ENCODE results near the gene TNFSF4.
A peak's percentile ranks its signal among the peaks of the same experiment; 100 is the strongest.

The TNFSF4 gene

DNA sequence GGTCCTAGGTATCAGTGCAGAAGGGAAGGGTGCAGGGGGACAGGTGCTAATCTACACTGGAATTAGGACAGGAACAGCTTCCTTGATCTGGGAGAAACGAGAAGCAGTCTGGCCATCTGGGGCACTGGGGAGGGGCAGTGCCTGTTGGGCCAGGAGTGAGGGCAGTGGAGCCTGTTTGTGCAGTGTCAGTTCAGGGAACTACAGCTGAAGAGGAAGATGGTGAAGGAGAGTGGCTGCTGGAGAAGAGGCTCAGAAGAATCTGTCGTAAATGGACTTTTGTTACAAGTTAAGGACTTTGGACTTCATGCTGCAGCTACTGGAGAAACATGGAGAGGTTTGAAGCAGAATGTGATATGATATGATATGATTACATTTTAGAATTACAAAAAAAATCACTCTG lies 3.2 kb upstream of the TNFSF4 start:
- no peak for FAIRE-seq

DNA sequence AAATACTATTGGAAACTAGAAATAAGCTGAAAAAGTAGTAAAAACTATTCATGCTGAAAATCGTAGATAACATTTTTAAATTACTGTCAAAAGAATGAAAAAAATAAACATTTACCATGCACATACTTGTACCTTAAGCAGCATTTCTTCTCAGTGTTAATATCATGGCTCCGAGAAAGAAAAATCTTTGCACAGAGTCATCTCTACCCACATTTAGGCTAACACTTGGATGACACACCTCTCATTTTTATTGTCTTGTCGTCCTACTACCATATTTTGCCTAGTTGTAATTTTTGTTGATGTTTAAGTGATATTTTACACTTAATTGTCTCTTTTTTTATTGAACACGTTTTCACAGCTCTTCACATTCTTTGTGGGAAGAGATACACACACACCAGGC lies 1.7 kb upstream of the TNFSF4 start:
- no peak for FAIRE-seq

DNA sequence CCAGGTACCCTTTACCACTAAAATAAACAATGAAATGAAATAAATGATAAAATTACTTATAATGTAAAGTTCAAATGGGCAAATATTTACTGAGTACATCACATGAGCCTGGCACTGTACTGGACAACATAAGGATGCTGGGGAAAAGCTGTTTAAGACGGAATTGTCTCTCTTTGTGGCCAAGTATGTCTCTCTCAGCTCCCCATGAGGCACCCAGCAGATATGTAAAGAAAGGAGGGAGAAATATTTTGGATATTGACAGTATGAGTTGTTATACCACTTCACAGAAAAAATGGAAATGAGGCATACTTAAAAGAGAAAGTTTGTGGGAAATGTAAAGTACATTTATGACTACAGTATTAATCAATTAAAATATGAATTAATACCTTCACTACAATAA lies 1.0 kb upstream of the TNFSF4 start:
- FAIRE-seq, result no peak

- no peak for FAIRE-seq
These were observed 1.7 kb downstream of the TNFSF4 start for GRCh38 chr1:173205146-173206051.

GRCh38 chr1:173204693-173205092 lies 2.4 kb downstream of the TNFSF4 start:
- FAIRE-seq, result no peak

DNA sequence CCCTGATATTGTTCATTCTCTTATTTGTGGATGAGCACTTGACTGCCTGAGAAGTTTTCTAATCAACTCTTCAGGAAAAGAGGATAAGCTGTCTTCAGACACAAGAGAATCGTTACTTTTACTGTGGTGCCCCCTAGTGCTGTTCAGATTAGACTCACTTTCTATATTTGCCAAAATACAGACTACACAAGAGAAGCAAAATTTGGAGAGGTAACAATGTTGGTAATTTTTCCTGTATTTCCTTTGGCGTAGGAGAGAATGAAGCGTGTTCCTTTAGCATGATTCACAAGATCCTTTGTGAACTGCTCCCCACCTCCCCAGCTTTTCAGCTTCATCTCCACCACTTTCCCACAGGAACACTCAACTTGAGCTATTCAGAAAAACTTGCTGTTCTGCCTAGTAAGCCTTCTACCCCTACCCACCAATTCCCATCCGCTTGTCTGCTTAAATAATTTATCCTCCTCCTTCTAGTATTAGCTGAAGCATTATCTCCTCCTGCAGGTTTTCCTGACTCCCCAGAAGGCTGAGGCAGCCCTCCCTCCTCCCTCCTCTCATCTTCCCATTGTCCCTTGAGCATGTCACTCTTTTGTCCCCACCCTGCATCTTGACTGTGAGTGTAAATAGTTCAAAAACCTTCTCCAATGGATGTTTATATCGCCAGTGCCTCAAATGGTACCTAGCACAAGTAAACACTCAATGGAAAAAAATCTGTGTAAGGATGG lies 4.5 kb downstream of the TNFSF4 start:
- FAIRE-seq, result peak; percentile 39

DNA sequence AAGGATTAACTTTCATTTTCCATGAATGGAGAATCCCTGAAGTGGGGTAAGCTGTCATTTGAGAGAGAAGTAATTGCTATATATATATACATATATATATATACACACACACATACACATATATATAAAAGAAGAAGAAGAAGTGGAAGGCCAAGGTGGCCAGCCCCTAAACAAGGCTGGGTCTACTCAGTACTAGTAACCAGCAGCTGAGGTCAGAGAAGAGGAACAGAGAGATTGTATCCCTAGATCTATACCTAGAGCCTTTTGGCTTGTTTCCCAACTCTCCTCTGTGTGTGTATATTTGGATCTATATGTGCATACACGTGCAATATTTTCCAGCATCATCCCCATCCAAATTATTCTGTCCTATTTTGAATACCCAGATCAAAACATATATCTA lies 5.2 kb downstream of the TNFSF4 start:
- no peak for FAIRE-seq

GRCh38 chr1:173195596-173196088 lies 11.5 kb downstream of the TNFSF4 start:
- no peak for FAIRE-seq

DNA sequence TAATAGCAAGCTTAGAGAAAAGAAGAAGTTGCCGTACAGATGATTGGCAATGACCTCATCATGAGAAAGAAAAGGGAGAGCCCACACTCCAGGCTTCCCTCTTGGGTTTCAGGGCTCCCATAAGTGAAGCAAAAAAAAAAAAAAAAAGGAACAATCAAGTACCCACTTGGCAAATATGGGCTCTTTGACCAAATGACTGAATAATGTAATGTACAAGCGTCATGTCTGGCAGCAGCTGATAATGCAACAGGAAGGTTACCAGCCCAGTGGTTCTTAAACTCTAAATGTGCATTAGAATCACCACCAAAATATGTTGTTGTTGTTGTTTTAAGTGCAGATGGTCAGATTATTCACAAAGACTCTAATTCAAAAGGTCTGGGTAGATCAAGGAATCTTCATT lies 13.5 kb downstream of the TNFSF4 start:
- FAIRE-seq, result no peak

DNA sequence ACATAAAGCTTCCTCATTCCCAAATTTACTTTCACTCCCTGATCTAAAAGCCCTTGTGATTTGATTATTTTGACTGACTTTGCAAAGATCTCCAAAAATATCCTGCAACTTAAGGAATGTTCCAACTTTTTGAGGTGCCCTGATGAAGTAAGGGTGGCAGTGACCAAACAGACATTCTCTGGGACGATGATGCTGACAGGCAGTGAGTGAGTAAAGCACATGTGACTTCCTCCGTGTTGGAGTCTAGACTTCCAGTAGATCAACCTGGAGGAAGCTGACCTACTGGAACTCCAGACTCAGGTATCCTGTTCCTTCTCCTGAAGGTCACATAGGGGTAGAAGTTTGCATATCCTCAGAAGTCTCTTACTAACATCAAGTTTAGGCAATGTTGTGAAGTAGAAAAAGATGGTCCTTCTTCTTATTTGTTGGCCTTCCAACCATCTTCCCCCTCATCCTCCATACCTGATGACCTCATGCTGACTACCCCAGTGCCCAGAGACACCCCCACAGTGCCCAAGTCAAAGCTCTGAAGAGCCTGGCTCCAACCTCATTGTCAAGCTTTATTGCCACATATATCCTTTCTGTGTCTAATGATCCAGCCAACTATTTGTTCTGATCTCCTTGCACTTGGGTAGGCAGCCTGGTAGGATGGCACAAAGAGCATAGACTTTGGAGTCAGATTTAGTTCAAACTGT lies 16.0 kb downstream of the TNFSF4 start:
- FAIRE-seq, result no peak

DNA sequence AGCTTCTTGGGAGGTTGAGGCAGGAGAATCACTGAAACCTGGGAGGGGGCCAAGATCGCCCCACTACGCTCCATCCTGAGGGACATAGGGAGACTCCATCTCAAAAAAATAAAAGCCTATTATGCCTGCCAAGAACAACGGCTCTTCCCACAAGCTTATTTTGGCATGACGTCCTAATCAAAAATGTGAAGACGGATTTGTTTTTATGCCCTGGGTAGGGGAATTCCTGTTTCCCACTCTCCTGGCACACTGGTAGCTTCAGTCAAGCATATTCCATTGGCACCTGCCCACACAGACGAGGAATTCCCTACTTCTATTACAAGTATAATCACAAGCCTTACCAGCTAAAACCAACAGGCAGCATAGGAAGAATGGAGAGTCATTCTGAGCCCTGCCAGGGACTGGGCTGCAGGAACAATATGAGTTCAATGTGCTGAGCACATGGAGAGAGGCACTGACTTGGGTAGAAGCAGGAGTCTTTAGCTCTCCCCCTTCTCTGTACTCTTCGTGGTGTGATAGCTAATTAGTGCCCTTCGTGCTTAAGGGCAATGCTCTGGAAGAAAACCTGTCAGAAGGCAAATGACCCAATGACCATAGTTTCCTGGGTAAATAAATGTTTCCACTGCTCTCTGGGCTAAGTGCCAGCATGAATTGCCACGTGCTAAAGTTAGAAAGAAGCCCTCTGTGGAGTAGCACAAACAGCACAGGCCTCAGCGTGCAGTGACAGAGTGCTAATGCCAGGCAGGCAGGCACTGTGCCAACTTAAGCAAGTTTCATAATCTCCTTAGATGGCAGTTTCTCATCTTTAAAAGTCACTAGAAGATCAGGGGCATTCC lies 16.8 kb downstream of the TNFSF4 start:
- FAIRE-seq, result no peak

DNA sequence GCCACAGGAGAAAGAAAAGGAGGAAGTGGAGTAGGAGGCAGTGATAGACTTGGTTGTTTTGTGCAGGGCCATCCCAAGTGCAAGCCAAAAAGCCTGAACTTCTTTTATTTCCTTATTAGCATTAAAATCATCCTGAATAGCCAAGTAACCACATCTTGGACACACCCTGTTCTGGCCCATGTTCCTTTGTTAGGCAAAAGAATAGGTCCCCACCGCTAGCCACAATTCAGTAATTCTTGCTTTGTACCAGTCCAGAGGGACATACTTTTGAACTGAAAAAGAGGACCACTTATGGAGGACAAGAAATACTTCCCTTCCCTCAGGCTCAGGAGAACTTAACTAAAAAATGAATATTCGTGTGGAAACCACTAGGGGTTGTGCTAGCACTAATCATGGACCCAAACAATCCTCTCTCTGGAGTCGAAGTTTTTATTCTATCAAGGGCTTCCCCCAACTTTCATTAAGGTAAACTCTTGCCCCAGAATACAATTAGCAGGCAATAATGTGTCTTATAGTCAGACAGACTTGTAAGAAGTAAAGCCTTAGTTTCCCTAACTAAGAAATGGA lies 19.4 kb downstream of the TNFSF4 start:
- FAIRE-seq, result no peak

- no peak for FAIRE-seq
These were observed 25.3 kb downstream of the TNFSF4 start for GRCh38 chr1:173181791-173182190.

DNA sequence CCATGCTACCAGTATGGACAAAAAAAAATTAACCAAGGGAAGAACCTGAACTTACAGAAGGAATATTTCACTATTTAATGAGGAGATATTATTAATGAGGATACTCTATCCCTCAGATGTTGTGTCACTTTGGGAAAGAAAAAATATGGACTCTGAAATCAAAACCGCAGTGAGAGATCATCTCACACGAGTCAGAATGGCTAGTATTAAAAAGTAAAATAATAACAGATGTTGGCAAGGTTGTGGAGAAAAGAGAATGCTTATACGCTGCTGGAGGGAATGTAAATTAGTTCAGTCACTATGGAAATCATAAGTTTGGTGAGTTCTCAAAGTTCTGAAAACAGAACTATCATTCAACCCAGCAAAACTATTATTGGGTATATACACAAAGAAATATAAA lies 30.9 kb downstream of the TNFSF4 start:
- no peak for FAIRE-seq

- FAIRE-seq, result no peak
These were observed 31.5 kb downstream of the TNFSF4 start for GRCh38 chr1:173175514-173176145.

DNA sequence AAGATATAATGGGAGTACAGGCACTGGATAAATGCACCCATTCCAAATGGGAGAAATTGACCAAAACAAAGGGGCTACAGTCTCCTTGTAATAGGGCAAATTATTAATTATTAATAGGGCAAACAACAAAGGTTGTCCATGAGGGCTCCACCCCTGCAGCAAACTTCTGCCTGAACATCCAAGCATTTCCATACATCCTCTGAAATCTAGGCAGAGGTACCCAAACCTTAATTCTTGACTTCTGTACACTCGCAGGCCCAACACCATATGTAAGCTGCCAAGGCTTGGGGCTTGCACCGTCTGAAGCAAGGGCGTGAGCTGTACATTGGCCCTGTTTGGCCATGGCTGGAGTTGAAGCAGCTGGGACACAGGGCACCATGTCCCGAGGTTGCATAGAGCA lies 33.7 kb downstream of the TNFSF4 start:
- no peak for FAIRE-seq

DNA sequence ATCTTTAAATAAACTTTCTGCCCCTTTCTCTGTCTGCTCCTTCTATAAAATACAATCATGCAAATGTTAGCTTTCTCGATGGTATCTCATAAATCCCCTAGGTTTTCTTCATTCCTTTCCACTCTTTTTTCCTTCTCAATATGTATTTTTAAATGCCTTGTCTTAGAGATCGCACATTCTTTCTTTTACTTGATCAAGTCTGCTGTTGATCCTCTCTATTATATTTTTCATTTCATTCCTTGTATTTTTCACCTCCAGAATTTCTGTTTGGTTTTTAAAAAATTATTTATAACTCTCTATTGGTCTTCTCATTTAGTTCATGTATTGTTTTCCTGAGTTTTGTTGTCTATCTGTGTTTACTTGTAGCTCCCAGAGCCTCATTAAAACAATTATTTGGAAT lies 36.0 kb downstream of the TNFSF4 start:
- no peak for FAIRE-seq

GRCh38 chr1:173168941-173169340 lies 38.2 kb downstream of the TNFSF4 start:
- FAIRE-seq, result no peak

- FAIRE-seq, result no peak
These were observed 42.4 kb downstream of the TNFSF4 start for GRCh38 chr1:173164686-173165085.

- no peak for FAIRE-seq
These were observed 43.0 kb downstream of the TNFSF4 start for GRCh38 chr1:173164178-173164577.

DNA sequence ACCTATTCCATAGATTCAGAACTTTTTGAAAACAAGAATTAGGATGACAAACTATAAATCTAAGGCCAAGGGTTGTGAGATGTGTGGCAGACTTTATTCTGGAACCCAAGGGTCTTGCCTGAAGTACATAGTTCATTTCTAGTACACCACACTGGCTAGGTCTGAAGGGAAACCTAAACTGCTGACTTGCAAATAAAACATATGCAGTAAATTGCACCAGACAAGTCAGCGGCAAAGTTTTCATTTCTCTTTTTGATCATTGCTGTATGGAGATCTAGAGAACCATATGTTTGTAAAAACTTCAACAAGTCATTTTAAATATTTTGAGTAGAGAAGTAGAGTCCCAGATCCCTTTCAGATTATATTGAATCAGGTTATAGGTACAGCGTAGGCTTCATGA lies 43.9 kb downstream of the TNFSF4 start:
- no peak for FAIRE-seq

DNA sequence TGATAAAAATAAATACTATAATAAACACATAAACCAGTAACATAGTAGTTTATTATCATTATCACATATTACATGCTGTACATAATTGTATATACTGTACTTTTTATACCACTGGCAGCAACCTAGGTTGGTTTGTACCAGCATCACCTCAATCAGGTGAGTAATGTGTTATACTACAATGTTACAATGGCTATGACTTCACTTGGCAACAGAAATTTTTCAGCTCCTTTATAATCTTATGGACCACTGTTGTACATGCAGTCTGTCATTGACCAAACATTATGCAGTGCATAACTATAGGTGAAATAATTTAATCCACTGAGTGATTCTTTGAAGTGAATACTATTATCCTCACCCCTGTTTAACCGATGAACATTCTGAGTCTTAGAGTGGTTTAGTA lies 44.5 kb downstream of the TNFSF4 start:
- FAIRE-seq, result no peak

All from endometrium (tissue), 2 donors.